H1 (cell line): ENCODE measurements around the gene POPDC3. TPM values are rescaled to one million over a fixed set of nuclear protein-coding genes. Genes with fewer than 3 reads are reported as not detected.

Experiments
- CTCF ChIA-PET: fragments of 300-600 bp; sonication (Branson Sonifier 250); formaldehyde crosslinking; loops from one replicate; lab custom pipeline; 2021; ENCODE audit not compliant: partially characterized antibody; lab: Charles Lee
- POLR2A ChIA-PET: fragments of 300-600 bp; sonication (Branson Sonifier 250); formaldehyde crosslinking; loops from one replicate; lab custom pipeline; 2021; ENCODE audit warnings: inconsistent platforms; ENCODE audit not compliant: partially characterized antibody; lab: Charles Lee
- DNase-seq, 2 experiments: peaks; one replicate each; pipeline versions ENCODE4 v3.0.0 to v3.0.0-alpha.2; 2010 to 2022; ENCODE audit warnings: low spot score in 2 of 2, low read depth in 1 of 2, mixed read lengths in 1 of 2
- FAIRE-seq: peaks from 2 replicates; lab custom pipeline; 2011; peaks lifted over from hg19 to GRCh38; lab: Jason Lieb, UNC
- H2AFZ ChIP-seq: 2 replicates; pipeline ENCODE4 v1.8.1; 2012; ENCODE audit warnings: low read length, inconsistent platforms
- H2AK5ac ChIP-seq: 2 replicates; pipeline ENCODE4 v1.6.1; 2013; ENCODE audit warnings: low read depth, low read length
- H2BK120ac ChIP-seq: replicated peaks from 2 replicates; pipeline ENCODE3; 2013; ENCODE audit warnings: low read depth, low read length, inconsistent platforms
- H2BK12ac ChIP-seq: 2 replicates; pipeline ENCODE4 v1.6.1; 2013; ENCODE audit warnings: low read depth, low read length
- H2BK15ac ChIP-seq: 2 replicates; pipeline ENCODE4 v1.6.1; 2013; ENCODE audit warnings: low read length
- H2BK20ac ChIP-seq: 2 replicates; pipeline ENCODE4 v1.6.1; 2013; ENCODE audit warnings: low read length
- H2BK5ac ChIP-seq: 2 replicates; pipeline ENCODE4 v1.6.1; 2013; ENCODE audit warnings: low read depth, low read length
- H3K14ac ChIP-seq: 2 replicates; pipeline ENCODE4 v1.6.1; 2013; ENCODE audit warnings: inconsistent platforms; ENCODE audit not compliant: insufficient read length
- H3K18ac ChIP-seq: 2 replicates; pipeline ENCODE4 v1.6.1; 2013; ENCODE audit warnings: low read length; ENCODE audit errors: extremely low read depth
- H3K23ac ChIP-seq: 2 replicates; pipeline ENCODE4 v1.6.1; 2013; ENCODE audit warnings: inconsistent platforms; ENCODE audit not compliant: insufficient read length
- H3K23me2 ChIP-seq: 2 replicates; pipeline ENCODE4 v1.6.1; 2013; ENCODE audit warnings: low read depth, low read length
- H3K27ac ChIP-seq: 2 replicates; pipeline ENCODE4 v1.6.1; 2011; ENCODE audit warnings: low read depth, low read length, inconsistent platforms
- H3K27me3 ChIP-seq, 4 experiments: replicated peaks in 1 of 4; 1 replicate in 1 of 4; 2 replicates in 3 of 4; pipeline versions ENCODE4 v1.6.1 to v1.8.1; 2011 to 2013; ENCODE audit warnings: low read length in 3 of 4, mild to moderate bottlenecking in 3 of 4, inconsistent platforms in 2 of 4, mixed read lengths in 2 of 4, moderate library complexity in 1 of 4; ENCODE audit not compliant: control insufficient read depth in 3 of 4, insufficient read depth in 3 of 4; ENCODE audit errors: extremely low read depth in 1 of 4
- H3K36me3 ChIP-seq, 4 experiments: 2 replicates each; pipeline versions ENCODE4 v1.6.1 to v1.8.1; 2011 to 2013; ENCODE audit warnings: mild to moderate bottlenecking in 4 of 4, low read length in 3 of 4, moderate library complexity in 2 of 4, control low read depth in 1 of 4, inconsistent platforms in 1 of 4; ENCODE audit not compliant: insufficient read depth in 4 of 4, control insufficient read depth in 2 of 4
- H3K4ac ChIP-seq: replicated peaks from 2 replicates; pipeline ENCODE3; 2013; ENCODE audit warnings: low read length, low read depth, mixed read lengths, inconsistent platforms; ENCODE audit not compliant: insufficient read length
- H3K4me1 ChIP-seq, 4 experiments: replicated peaks in 1 of 4; 1 replicate in 1 of 4; 2 replicates in 3 of 4; pipeline versions ENCODE4 v1.6.1 to v1.8.1; 2011 to 2013; ENCODE audit warnings: low read length in 3 of 4, inconsistent platforms in 2 of 4, mixed read lengths in 1 of 4; ENCODE audit not compliant: insufficient read depth in 4 of 4, control insufficient read depth in 3 of 4
- H3K4me2 ChIP-seq, 2 experiments: 2 replicates each; pipeline versions ENCODE4 v1.6.1 to v1.8.1; 2011 to 2013; ENCODE audit warnings: low read depth in 2 of 2, low read length in 2 of 2, control low read depth in 1 of 2, inconsistent platforms in 1 of 2, mild to moderate bottlenecking in 1 of 2; ENCODE audit not compliant: insufficient read depth in 1 of 2
- H3K4me3 ChIP-seq, 4 experiments: fragments of 200-600, 300-600 bp in 1 of 4; sonication (generic), shearing (Covaris generic), sonication (Bioruptor Twin) in 1 of 4; 2 replicates each; pipeline versions ENCODE4 v1.5.1 to v1.8.1; 2011 to 2016; ENCODE audit warnings: low read length in 4 of 4, low read depth in 3 of 4, control low read depth in 2 of 4, inconsistent platforms in 2 of 4, mild to moderate bottlenecking in 2 of 4, mixed read lengths in 1 of 4, moderate library complexity in 1 of 4; ENCODE audit not compliant: insufficient read depth in 2 of 4; ENCODE audit errors: extremely low read depth in 1 of 4
- H3K56ac ChIP-seq: replicated peaks from 2 replicates; pipeline ENCODE3; 2013; ENCODE audit warnings: low read depth, mild to moderate bottlenecking, mixed read lengths, low read length, inconsistent platforms; ENCODE audit not compliant: insufficient read length
- H3K79me1 ChIP-seq: 2 replicates; pipeline ENCODE4 v1.6.1; 2013; ENCODE audit warnings: low read depth, low read length, control low read depth
- H3K79me2 ChIP-seq, 2 experiments: 2 replicates each; pipeline versions ENCODE4 v1.6.1 to v1.8.1; 2012 to 2013; ENCODE audit warnings: low read length in 2 of 2, mild to moderate bottlenecking in 2 of 2, inconsistent platforms in 1 of 2; ENCODE audit not compliant: insufficient read depth in 2 of 2, control insufficient read depth in 1 of 2
- H3K9ac ChIP-seq, 4 experiments: replicated peaks in 1 of 4; 1 replicate in 1 of 4; 2 replicates in 3 of 4; pipeline versions ENCODE4 v1.6.1 to v1.8.1; 2011 to 2013; ENCODE audit warnings: low read depth in 3 of 4, low read length in 3 of 4, control low read depth in 2 of 4, mild to moderate bottlenecking in 2 of 4, moderate library complexity in 2 of 4, inconsistent platforms in 1 of 4; ENCODE audit errors: extremely low read depth in 1 of 4
- H3K9me3 ChIP-seq, 2 experiments: 2 replicates each; pipeline versions ENCODE4 v1.6.1 to v1.8.1; 2012 to 2013; ENCODE audit warnings: mild to moderate bottlenecking in 2 of 2, moderate library complexity in 2 of 2, control low read depth in 1 of 2, inconsistent platforms in 1 of 2, low read depth in 1 of 2, low read length in 1 of 2, mixed read lengths in 1 of 2; ENCODE audit not compliant: insufficient read depth in 2 of 2
- H4K20me1 ChIP-seq, 2 experiments: replicated peaks in 1 of 2; 2 replicates each; pipeline versions ENCODE3 to v1.8.1; 2011 to 2013; ENCODE audit warnings: inconsistent platforms in 2 of 2, low read length in 2 of 2, mild to moderate bottlenecking in 1 of 2; ENCODE audit not compliant: insufficient read depth in 2 of 2, control insufficient read depth in 1 of 2
- H4K5ac ChIP-seq: 2 replicates; pipeline ENCODE4 v1.6.1; 2013; ENCODE audit warnings: low read length, low read depth, mixed read lengths, inconsistent platforms; ENCODE audit not compliant: insufficient read length
- H4K8ac ChIP-seq: 2 replicates; pipeline ENCODE4 v1.8.0; 2013; ENCODE audit warnings: mild to moderate bottlenecking, moderate library complexity, low read length, inconsistent platforms; ENCODE audit not compliant: insufficient read depth; ENCODE audit errors: extremely low read depth
- H4K91ac ChIP-seq: replicated peaks from 2 replicates; pipeline ENCODE3; 2013; ENCODE audit warnings: low read length, mixed read lengths, inconsistent platforms; ENCODE audit not compliant: insufficient read length
- ASH2L ChIP-seq: fragments of 200-600, 300-600 bp; sonication (generic); IDR thresholded peaks from one replicate; pipeline ENCODE4 v1.7.1; 2017; ENCODE audit warnings: low read length
- ATF2 ChIP-seq: IDR thresholded peaks from 2 replicates; pipeline ENCODE4 v1.6.1; 2012; ENCODE audit warnings: low read length, inconsistent platforms
- ATF3 ChIP-seq: IDR thresholded peaks from 2 replicates; pipeline ENCODE4 v1.6.1; 2011; ENCODE audit warnings: low read depth, mild to moderate bottlenecking, low read length; ENCODE audit not compliant: insufficient read depth
- CBX8 ChIP-seq: fragments of 300-800, 300-1000 bp; sonication (generic); IDR thresholded peaks from 2 replicates; pipeline ENCODE4 v1.7.1; 2016; ENCODE audit warnings: low read depth, low read length, borderline replicate concordance
- CEBPB ChIP-seq: IDR thresholded peaks from 2 replicates; pipeline ENCODE4 v1.6.1; 2012; ENCODE audit warnings: low read depth, low read length
- EZH2 ChIP-seq: fragments of 200-600 bp; sonication (generic); IDR thresholded peaks from 2 replicates; pipeline ENCODE4 v1.7.1; 2012; ENCODE audit warnings: low read depth, mild to moderate bottlenecking, moderate library complexity, low read length, inconsistent platforms; ENCODE audit not compliant: severe bottlenecking
- JUN ChIP-seq: IDR thresholded peaks from 2 replicates; pipeline ENCODE4 v1.6.1; 2011; ENCODE audit warnings: low read depth, mild to moderate bottlenecking, improper control_type of control experiment, low read length
- JUND ChIP-seq: IDR thresholded peaks from 2 replicates; pipeline ENCODE4 v1.6.1; 2011; ENCODE audit warnings: mild to moderate bottlenecking, improper control_type of control experiment, low read length
- KDM5A ChIP-seq: fragments of 200-600 bp; IDR thresholded peaks from 2 replicates; pipeline ENCODE4 v1.7.1; 2012; ENCODE audit warnings: mild to moderate bottlenecking, low read length, inconsistent platforms, mixed read lengths
- POLR2A ChIP-seq, 2 experiments: IDR thresholded peaks; 1 replicate in 1 of 2; 2 replicates in 1 of 2; pipeline ENCODE4 v1.6.1; 2011; ENCODE audit warnings: low read depth in 2 of 2, low read length in 2 of 2, mild to moderate bottlenecking in 2 of 2; ENCODE audit errors: control extremely low read depth in 1 of 2
- RFX5 ChIP-seq: IDR thresholded peaks from 2 replicates; pipeline ENCODE4 v1.6.1; 2011; ENCODE audit warnings: low read depth, low read length, improper control_type of control experiment, borderline replicate concordance
- RXRA ChIP-seq: IDR thresholded peaks from 2 replicates; pipeline ENCODE4 v1.6.1; 2011; ENCODE audit warnings: low read depth, mild to moderate bottlenecking, low read length, moderate library complexity; ENCODE audit not compliant: insufficient read depth
- SRF ChIP-seq: IDR thresholded peaks from 2 replicates; pipeline ENCODE4 v1.6.1; 2011; ENCODE audit warnings: mild to moderate bottlenecking, low read depth, low read length, moderate library complexity
- TAF1 ChIP-seq: IDR thresholded peaks from 2 replicates; pipeline ENCODE4 v1.6.1; 2011; ENCODE audit warnings: mild to moderate bottlenecking, low read depth, low read length
- polyA plus RNA-seq, 7 experiments: library from polyadenylated mRNA; depleted of rRNA in 3 of 7; stranded (reverse) in 5 of 7; unstranded in 2 of 7; fragments of >200 nt in 5 of 7; fragments of 200-250 nt in 2 of 7; gene quantifications; 1 replicate in 5 of 7; 2 replicates in 1 of 7; 4 replicates in 1 of 7; pipeline versions ENCODE4 v1.2.1 to v1.2.3, GENCODE V29; 2011 to 2013; ENCODE audit warnings: missing spikeins in 2 of 7, mixed read lengths in 2 of 7
- total RNA-seq: library from RNA; stranded (reverse); fragmentation: NEBNext Ultra II Directional; extraction: Animal tissue kit (Norgen Biotek cat#: 25700); gene quantifications from 2 replicates; pipeline ENCODE4 v1.2.1, GENCODE V29; 2021

Gene POPDC3
- total and polyA plus RNA-seq, 2 of the 8 experiments (the other 6 are each of a cell fraction or from before 2014, with no cell fraction given): 3.7 to 6.5 TPM

GRCh38 chr6:105163183-105163582, 16.6 kb downstream of the POPDC3 start:
- no peak overlapping the region for H2AK5ac ChIP-seq
- H2BK20ac ChIP-seq: no peak overlapping the region
- H4K20me1 ChIP-seq: no peaks in the 10 kb centered on the region
- H3K23me2 ChIP-seq: no peaks in the 10 kb centered on the region
- H3K4me3 ChIP-seq: no peak overlapping the region
- no peak overlapping the region for H3K27ac ChIP-seq
- no peak overlapping the region for H2BK12ac ChIP-seq
- H3K36me3 ChIP-seq: no peaks in the 10 kb centered on the region
- H2BK120ac ChIP-seq: no peak overlapping the region
- H3K9me3 ChIP-seq: no peaks in the 10 kb centered on the region
- no peaks in the 10 kb centered on the region for H3K27me3 ChIP-seq
- no peak overlapping the region for H4K5ac ChIP-seq
- 0 out of 7 replicates have a peak, but pooled peaks cover 0 to 3% (median 0%) of the 10 kb centered on the region in 4 experiments for H3K4me1 ChIP-seq
- no peak overlapping the region for H2AFZ ChIP-seq
- FAIRE-seq (no peak), DNase-seq (no peak)
- H2BK5ac ChIP-seq: no peak overlapping the region
- no peak overlapping the region for H3K4ac ChIP-seq
- H3K23ac ChIP-seq: no peak overlapping the region
- no peak overlapping the region for H3K14ac ChIP-seq
- no peaks in the 10 kb centered on the region for H3K79me2 ChIP-seq
- ChIA-PET POLR2A (interaction anchor here (1.7 kb wide), 1 partner anchor 18 kb away, joined by 3 read pairs; no protein-coding TSS in a partner anchor), CTCF (interaction anchor here (1.4 kb wide), 1 partner anchor 64 kb away, joined by 5 read pairs; no protein-coding TSS in a partner anchor)
- H3K4me2 ChIP-seq: no peak overlapping the region
- no peak overlapping the region for H2BK15ac ChIP-seq
- H3K79me1 ChIP-seq: no peaks in the 10 kb centered on the region
- H3K18ac ChIP-seq: no peak overlapping the region
- H4K91ac ChIP-seq: no peak overlapping the region
- no peak overlapping the region for H3K56ac ChIP-seq
- H4K8ac ChIP-seq: no peak overlapping the region
- no peak overlapping the region for H3K9ac ChIP-seq
- TF ChIP-seq RXRA (no peak), RFX5 (no peak), JUND (no peak), ATF3 (no peak), CBX8 (no peak), TAF1 (no peak), ASH2L (no peak), KDM5A (no peak), EZH2 (no peak), SRF (no peak), JUN (no peak), POLR2A (IDR thresholded peaks at IDR 0.05; ENCODE audit: control extremely low read depth in 1 of 2, low read depth in 2 of 2, low read length in 2 of 2) (no peak), CEBPB (no peak), ATF2 (no peak)
